ENCODE data around the gene TTBK2.

The TTBK2 gene

GRCh38 chr15:42863572-42864239, 56.9 kb downstream of the TTBK2 start:
- no peaks in the 10 kb centered on the region for H3K9me2 ChIP-seq (replicated peaks; ENCODE audit: insufficient read depth, low read length)
- no peaks in the 10 kb centered on the region for H3K36me3 ChIP-seq (replicated peaks; ENCODE audit: insufficient read depth, low read length)
- no peak overlapping the region for H2AFZ ChIP-seq (ENCODE audit: low read length)
- H3K9me3 ChIP-seq (replicated peaks; ENCODE audit: insufficient read depth, low read length) = no peaks in the 10 kb centered on the region
- H3K27ac ChIP-seq (ENCODE audit: low read length) = no peak overlapping the region
- no peaks in the 10 kb centered on the region for H3K27me3 ChIP-seq (replicated peaks; ENCODE audit: insufficient read depth, low read length)
- no peak for TF ChIP-seq EZH2 (optimal IDR thresholded peaks at IDR 0.05; ENCODE audit: low read depth, low read length)
- TF ChIP-seq CTCF (IDR thresholded peaks at IDR 0.05; ENCODE audit: low read length) = no peak
- TF ChIP-seq EZH2phosphoT487 (IDR thresholded peaks at IDR 0.05; ENCODE audit: low read length) = no peak
- no peaks in the 10 kb centered on the region for H3K4me1 ChIP-seq (ENCODE audit: low read length)
- DNase-seq = no peak
- no peaks in the 10 kb centered on the region for H3K79me2 ChIP-seq (ENCODE audit: low read length)
- H4K20me1 ChIP-seq (ENCODE audit: insufficient read depth, low read length) = no peaks in the 10 kb centered on the region
- no peak overlapping the region for H3K9ac ChIP-seq (ENCODE audit: low read length)
- H3F3A ChIP-seq (ENCODE audit: insufficient read depth, low read length) = no peaks in the 10 kb centered on the region
- no peak overlapping the region for H3K4me3 ChIP-seq (ENCODE audit: low read length)
- no peak overlapping the region for H3K4me2 ChIP-seq (ENCODE audit: low read depth, low read length)

GRCh38 chr15:42858999-42859789, 61.4 kb downstream of the TTBK2 start:
- Histone ChIP-seq H3K4me3 (ENCODE audit: low read length) (no peak overlapping the region), H3K4me2 (ENCODE audit: low read depth, low read length) (no peak overlapping the region), H2AFZ (ENCODE audit: low read length) (no peak overlapping the region)

GRCh38 chr15:42858540-42858939, 62.0 kb downstream of the TTBK2 start:
- Histone ChIP-seq H3K79me2 (ENCODE audit: low read length) (no peaks in the 10 kb centered on the region), H3K9ac (ENCODE audit: low read length) (no peak overlapping the region), H3K4me3 (ENCODE audit: low read length) (no peak overlapping the region)

More at GRCh38 chr15:42858999-42859789, 61.4 kb downstream of the TTBK2 start:
- H3K79me2 ChIP-seq (ENCODE audit: low read length) = no peaks in the 10 kb centered on the region
- no peak overlapping the region for H3K27ac ChIP-seq (ENCODE audit: low read length)
- H3K9me2 ChIP-seq (replicated peaks; ENCODE audit: insufficient read depth, low read length) = no peaks in the 10 kb centered on the region
- no peaks in the 10 kb centered on the region for H3K36me3 ChIP-seq (replicated peaks; ENCODE audit: insufficient read depth, low read length)
- TF ChIP-seq EZH2phosphoT487 (IDR thresholded peaks at IDR 0.05; ENCODE audit: low read length) = no peak
- TF ChIP-seq EZH2 (optimal IDR thresholded peaks at IDR 0.05; ENCODE audit: low read depth, low read length) = no peak
- TF ChIP-seq CTCF (IDR thresholded peaks at IDR 0.05; ENCODE audit: low read length) = no peak
- no peaks in the 10 kb centered on the region for H3K9me3 ChIP-seq (replicated peaks; ENCODE audit: insufficient read depth, low read length)
- H3K9ac ChIP-seq (ENCODE audit: low read length) = no peak overlapping the region
- DNase-seq = no peak
- H3K27me3 ChIP-seq (replicated peaks; ENCODE audit: insufficient read depth, low read length) = no peaks in the 10 kb centered on the region
- no peaks in the 10 kb centered on the region for H3K4me1 ChIP-seq (ENCODE audit: low read length)
- H4K20me1 ChIP-seq (ENCODE audit: insufficient read depth, low read length) = no peaks in the 10 kb centered on the region
- no peaks in the 10 kb centered on the region for H3F3A ChIP-seq (ENCODE audit: insufficient read depth, low read length)

More at GRCh38 chr15:42858540-42858939, 62.0 kb downstream of the TTBK2 start:
- Histone ChIP-seq H3K4me2 (ENCODE audit: low read depth, low read length) (no peak overlapping the region), H3K9me2 (replicated peaks; ENCODE audit: insufficient read depth, low read length) (no peaks in the 10 kb centered on the region), H3F3A (ENCODE audit: insufficient read depth, low read length) (no peaks in the 10 kb centered on the region), H3K36me3 (replicated peaks; ENCODE audit: insufficient read depth, low read length) (no peaks in the 10 kb centered on the region), H3K9me3 (replicated peaks; ENCODE audit: insufficient read depth, low read length) (no peaks in the 10 kb centered on the region), H3K27ac (ENCODE audit: low read length) (no peak overlapping the region), H3K4me1 (ENCODE audit: low read length) (no peaks in the 10 kb centered on the region), H2AFZ (ENCODE audit: low read length) (no peak overlapping the region), H3K27me3 (replicated peaks; ENCODE audit: insufficient read depth, low read length) (no peaks in the 10 kb centered on the region), H4K20me1 (ENCODE audit: insufficient read depth, low read length) (no peaks in the 10 kb centered on the region)
- TF ChIP-seq CTCF (IDR thresholded peaks at IDR 0.05; ENCODE audit: low read length) (no peak), EZH2 (optimal IDR thresholded peaks at IDR 0.05; ENCODE audit: low read depth, low read length) (no peak), EZH2phosphoT487 (IDR thresholded peaks at IDR 0.05; ENCODE audit: low read length) (no peak)
- no peak for DNase-seq

Data from MM.1S (cell line).